K562 (cell line): Measurements from ENCODE around the gene VRK3. TPM values are rescaled to one million over a fixed set of nuclear protein-coding genes. Genes with fewer than 3 reads are reported as not detected.

ENCODE experiments used
- DDX20 ChIP-seq: fragments of 450-650 bp; IDR thresholded peaks from 2 replicates; pipeline ENCODE4 v1.6.1; 2016; ENCODE audit warnings: missing genetic modification characterization, low read depth, mild to moderate bottlenecking, missing compliant biosample characterization, moderate library complexity
- HDAC1 ChIP-seq, 2 experiments: fragments of 450-650 bp; IDR thresholded peaks; 2 replicates each; pipeline ENCODE4 v1.6.1; 2016 to 2017; ENCODE audit warnings: inconsistent platforms in 1 of 2, mild to moderate bottlenecking in 1 of 2, moderate library complexity in 1 of 2
- IRF9 ChIP-seq: fragments of 450-650 bp; IDR thresholded peaks from 2 replicates; pipeline ENCODE4 v1.6.1; 2016; ENCODE audit warnings: missing biosample characterization, missing genetic modification characterization
- KDM5B ChIP-seq: fragments of 200-600 bp; sonication (generic); IDR thresholded peaks from 2 replicates; pipeline ENCODE4 v1.6.1; 2012; ENCODE audit warnings: low read depth, mild to moderate bottlenecking, moderate library complexity, low read length, control low read depth, inconsistent platforms; ENCODE audit not compliant: insufficient replicate concordance
- NFE2L1 ChIP-seq: fragments of 450-650 bp; IDR thresholded peaks from 2 replicates; pipeline ENCODE4 v1.6.1; 2016; ENCODE audit warnings: missing genetic modification characterization, low read depth, mild to moderate bottlenecking, missing compliant biosample characterization, moderate library complexity, borderline replicate concordance
- RAD51 ChIP-seq: fragments of 450-650 bp; IDR thresholded peaks from 2 replicates; pipeline ENCODE4 v1.7.1; 2016; ENCODE audit warnings: low read depth, mild to moderate bottlenecking, borderline replicate concordance
- SMAD2 ChIP-seq: fragments of 150-350 bp; IDR thresholded peaks from 2 replicates; pipeline ENCODE4 v1.6.1; 2014; ENCODE audit warnings: low read depth, mild to moderate bottlenecking, low read length
- SMARCA5 ChIP-seq: fragments of 450-650 bp; IDR thresholded peaks from 2 replicates; pipeline ENCODE4 v1.6.1; 2016
- SP2 ChIP-seq: IDR thresholded peaks from 2 replicates; pipeline ENCODE4 v1.6.1; 2011; ENCODE audit warnings: mild to moderate bottlenecking, low read depth, low read length, moderate library complexity; ENCODE audit not compliant: poor library complexity, severe bottlenecking; ENCODE audit errors: extremely low read depth
- THRAP3 ChIP-seq: fragments of 450-650 bp; IDR thresholded peaks from 2 replicates; pipeline ENCODE4 v1.6.1; 2016; ENCODE audit warnings: mild to moderate bottlenecking, inconsistent platforms, borderline replicate concordance
- ZNF224 ChIP-seq: sonication (generic); formaldehyde crosslinking; IDR thresholded peaks from 2 replicates; pipeline ENCODE4 v1.8.0; 2022; ENCODE audit warnings: mild to moderate bottlenecking, missing genetic modification reagents
- ZNF592 ChIP-seq: fragments of 450-650 bp; IDR thresholded peaks from 2 replicates; pipeline ENCODE4 v1.6.1; 2017; ENCODE audit warnings: antibody characterized with exemption, mild to moderate bottlenecking
- ZNF609 ChIP-seq: sonication (generic); formaldehyde crosslinking; IDR thresholded peaks from 2 replicates; pipeline ENCODE4 v1.8.1; 2023; ENCODE audit warnings: missing genetic modification reagents, mild to moderate bottlenecking, borderline replicate concordance
- ZZZ3 ChIP-seq: fragments of 450-650 bp; IDR thresholded peaks from 2 replicates; pipeline ENCODE4 v1.6.1; 2016; ENCODE audit warnings: antibody characterized with exemption, mild to moderate bottlenecking, moderate library complexity
- polyA plus RNA-seq, 8 experiments: library from polyadenylated mRNA; depleted of rRNA in 4 of 8; stranded (reverse) in 5 of 8; unstranded in 3 of 8; fragments of >200 nt; fragmentation: Nextera tagmentation in 2 of 8; fragmentation: Illumina TruSeq in 1 of 8; extraction: Ambion mirVana in 2 of 8; extraction: Trizol in 1 of 8; gene quantifications; 2 replicates each; pipeline versions ENCODE4 v1.2.1 to v1.2.3, GENCODE V29; 2011 to 2014; ENCODE audit warnings: inconsistent platforms in 1 of 8, missing spikeins in 1 of 8
- total RNA-seq, 7 experiments: library from RNA; depleted of rRNA in 6 of 7; stranded (reverse); fragments of >200 nt in 6 of 7; fragmentation: Illumina TruSeq in 2 of 7; extraction: Trizol in 2 of 7; gene quantifications; 2 replicates each; pipeline versions ENCODE4 v1.2.1 to v1.2.3, GENCODE V29; 2011 to 2021; ENCODE audit warnings: low replicate concordance in 1 of 7
- TF ChIP-seq, protein P1 (sequence below), 2 experiments: fragments of 450-650 bp in 1 of 2; sonication (generic) in 1 of 2; formaldehyde crosslinking in 1 of 2; IDR thresholded peaks in 1 of 2; conservative IDR thresholded peaks in 1 of 2; 2 replicates each; pipeline versions ENCODE4 v1.6.1 to v1.8.1; 2016 to 2023; ENCODE audit warnings: mild to moderate bottlenecking in 2 of 2, moderate library complexity in 2 of 2, inconsistent platforms in 1 of 2, missing genetic modification reagents in 1 of 2

VRK3 gene
- total and polyA plus RNA-seq, 9 of the 15 experiments (the other 6 are each of a cell fraction or from before 2014, with no cell fraction given), result 25.6 to 94.3 (median 42.9) TPM

DNA sequence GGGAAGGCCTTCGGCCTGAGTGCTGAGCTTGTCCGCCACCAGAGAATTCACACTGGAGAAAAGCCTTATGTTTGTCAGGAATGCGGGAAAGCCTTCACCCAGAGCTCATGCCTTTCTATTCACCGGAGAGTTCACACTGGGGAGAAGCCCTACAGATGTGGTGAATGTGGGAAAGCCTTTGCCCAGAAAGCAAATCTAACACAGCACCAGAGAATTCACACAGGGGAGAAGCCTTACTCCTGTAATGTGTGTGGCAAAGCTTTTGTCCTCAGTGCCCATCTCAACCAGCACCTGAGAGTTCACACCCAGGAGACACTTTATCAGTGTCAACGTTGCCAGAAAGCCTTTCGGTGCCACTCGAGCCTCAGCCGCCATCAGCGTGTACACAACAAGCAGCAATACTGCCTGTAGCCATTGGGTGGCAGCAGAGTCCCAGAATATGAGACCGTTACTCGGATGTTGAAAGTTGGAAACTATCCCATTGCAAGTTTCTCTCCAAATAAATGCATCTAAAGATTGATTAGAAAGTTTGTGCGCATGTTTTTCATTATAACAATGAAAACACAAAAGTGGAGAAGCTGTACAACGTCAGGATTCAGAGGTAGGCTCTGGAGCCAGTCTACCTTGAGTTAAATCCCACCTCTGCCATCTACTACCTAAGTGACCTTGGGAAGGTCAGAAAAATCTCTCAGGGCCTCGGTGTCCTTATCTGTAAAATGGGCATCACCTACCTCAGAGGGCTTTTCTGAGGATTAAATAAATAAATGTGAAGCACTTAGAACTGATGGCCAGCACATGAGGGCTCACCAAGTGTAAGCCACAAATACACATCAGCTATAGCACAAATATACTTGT lies 21.7 kb upstream of the VRK3 start (continued):
- TF ChIP-seq ZZZ3 (no peak), SMAD2 (no peak), IRF9 (no peak), NFE2L1 (tag) (no peak), DDX20 (tag) (no peak), KDM5B (no peak), RAD51 (no peak), ZNF224 (no peak), THRAP3 (0 out of 2 replicates have a peak, but pooled peaks have one; percentile 42), SMARCA5 (no peak), ZNF592 (no peak), SP2 (no peak), ZNF609 (CRISPR knock-in tag) (no peak), HDAC1 (IDR thresholded peaks at IDR 0.05) (no peak)
- TF ChIP-seq, protein P1, sequence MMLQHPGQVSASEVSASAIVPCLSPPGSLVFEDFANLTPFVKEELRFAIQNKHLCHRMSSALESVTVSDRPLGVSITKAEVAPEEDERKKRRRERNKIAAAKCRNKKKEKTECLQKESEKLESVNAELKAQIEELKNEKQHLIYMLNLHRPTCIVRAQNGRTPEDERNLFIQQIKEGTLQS (IDR thresholded peaks at IDR 0.05), result peak; percentile 56
- TF ChIP-seq, protein P1 (CRISPR knock-in tag; conservative IDR thresholded peaks at IDR 0.05), result no peak
